Ureter (tissue), 1 donor: Measurements from ENCODE around the gene NGRN. TPM values are rescaled to one million over a fixed set of nuclear protein-coding genes. Genes with fewer than 3 reads are reported as not detected.
"Not testable (repeated sequence)": the region's sequence is repeated elsewhere in the genome, so short reads cannot be mapped to it uniquely, and the experiment has no call there.

Source experiments
- DNase-seq: peaks from one replicate; pipeline ENCODE4 v3.0.0-alpha.2; 2020; ENCODE audit warnings: low spot score
- total RNA-seq: library from RNA; stranded (reverse); gene quantifications from one replicate; pipeline ENCODE4 v1.2.4, GENCODE V29; 2023
- donor health status: DM: yes; HTN: yes; CAD: no.

The NGRN gene
- total RNA-seq, 1 donor from 2014 or later, result 98.5 TPM

- no peak for DNase-seq
Observed at GRCh38 chr15:90234096-90234988, 31.1 kb upstream of the NGRN start, which contains the start of gene GDPGP1. Gene GDPGP1, plus strand, starts transcription at chr15:90234209. Its CDS starts 6,700 bp downstream, at chr15:90240909.

GRCh38 chr15:90239371-90239770, 26.1 kb upstream of the NGRN start:
- no peak for DNase-seq

GRCh38 chr15:90240856-90241255, 24.6 kb upstream of the NGRN start:
- no peak for DNase-seq

GRCh38 chr15:90241343-90242192, 23.9 kb upstream of the NGRN start:
- DNase-seq, result no peak

GRCh38 chr15:90243943-90244639, 21.4 kb upstream of the NGRN start:
- DNase-seq, result no peak

- no peak for DNase-seq
Observed at GRCh38 chr15:90248789-90249202, 16.7 kb upstream of the NGRN start.

- peak; percentile 95 for DNase-seq
Observed at GRCh38 chr15:90249203-90249863, 16.1 kb upstream of the NGRN start, which contains the start of gene TTLL13. Gene TTLL13, plus strand, starts transcription at chr15:90249556. Its CDS starts 1,075 bp downstream, at chr15:90250631.

GRCh38 chr15:90257776-90258175, 7.7 kb upstream of the NGRN start:
- DNase-seq, result no peak

- no peak for DNase-seq
Observed at GRCh38 chr15:90259524-90259923, 5.9 kb upstream of the NGRN start.

GRCh38 chr15:90260731-90261130, 4.7 kb upstream of the NGRN start:
- not testable (repeated sequence) for DNase-seq

- DNase-seq, result no peak
Observed at GRCh38 chr15:90261811-90262210, 3.7 kb upstream of the NGRN start.

GRCh38 chr15:90262426-90262825, 3.0 kb upstream of the NGRN start:
- DNase-seq, result no peak

GRCh38 chr15:90264671-90265070, 801 bp upstream of the NGRN start:
- DNase-seq, result peak; percentile 56

GRCh38 chr15:90266061-90266431, 574 bp downstream of the NGRN start:
- DNase-seq, result no peak

- no peak for DNase-seq
Observed at GRCh38 chr15:90266485-90266884, 1.0 kb downstream of the NGRN start.

- no peak for DNase-seq
Observed at GRCh38 chr15:90268415-90268814, 2.9 kb downstream of the NGRN start.

GRCh38 chr15:90270502-90271150, 5.2 kb downstream of the NGRN start:
- no peak for DNase-seq

- DNase-seq, result no peak
Observed at GRCh38 chr15:90271459-90272166, 6.1 kb downstream of the NGRN start.

- not testable (repeated sequence) for DNase-seq
Observed at GRCh38 chr15:90278467-90278866, 13.0 kb downstream of the NGRN start.

- not testable (repeated sequence) for DNase-seq
Observed at GRCh38 chr15:90280743-90281142, 15.3 kb downstream of the NGRN start.
